SK-N-SH treated with all-trans-retinoic acid at 6 μM for 48 hours (cell line): ENCODE measurements around the gene NEU2.

Source experiments
- BACH2 ChIP-seq: fragments of 250-450 bp; sonication (Bioruptor Pico); IDR thresholded peaks from 2 replicates; pipeline ENCODE4 v1.9.0; 2021; ENCODE audit warnings: mild to moderate bottlenecking, borderline replicate concordance
- TOX ChIP-seq: fragments of 250-450 bp; sonication (Bioruptor Pico); IDR thresholded peaks from 2 replicates; pipeline ENCODE4 v1.8.0; 2021; ENCODE audit warnings: mild to moderate bottlenecking, moderate library complexity, borderline replicate concordance
- ZNF565 ChIP-seq: fragments of 450-650 bp; formaldehyde crosslinking; conservative IDR thresholded peaks from 2 replicates; pipeline ENCODE4 v1.5.0; 2020; ENCODE audit warnings: low read depth, mild to moderate bottlenecking, moderate library complexity
- ZNF70 ChIP-seq: fragments of 450-650 bp; formaldehyde crosslinking; IDR thresholded peaks from 2 replicates; pipeline ENCODE4 v1.5.0; 2020; ENCODE audit warnings: mild to moderate bottlenecking, moderate library complexity

- TF ChIP-seq BACH2 (CRISPR knock-in tag): no peak
- no peak for TF ChIP-seq ZNF565 (CRISPR knock-in tag)
- no peak for TF ChIP-seq ZNF70 (CRISPR knock-in tag)
- TF ChIP-seq TOX (CRISPR knock-in tag): no peak
Observed at GRCh38 chr2:233060980-233061590, 28.6 kb downstream of the NEU2 start.
